IMR-90 (cell line): Measurements from ENCODE around the gene PTPRF. TPM values are rescaled to one million over a fixed set of nuclear protein-coding genes. Genes with fewer than 3 reads are reported as not detected.

Source experiments
- ATAC-seq: fragments of 200-7000 bp; cut with Tn5 transposase; 2 replicates; pipeline ENCODE4 v1.9.1; 2020; ENCODE audit warnings: low read depth, mild to moderate bottlenecking, moderate library complexity
- BruUV-seq: library from RNA; stranded (reverse); fragments of 400-500 nt; replicated peaks from 2 replicates; lab custom pipeline; 2021; lab: Mats Ljungman, UMichigan
- CTCF ChIA-PET: fragments of 300-600 bp; formaldehyde crosslinking; extraction: SDS; loops from one replicate; lab custom pipeline; 2021; ENCODE audit warnings: antibody characterized with exemption; lab: Yijun Ruan, JAX
- POLR2A ChIA-PET: fragments of 300-600 bp; sonication (Branson Sonifier 250); formaldehyde crosslinking; loops from one replicate; lab custom pipeline; 2022; ENCODE audit warnings: antibody characterized with exemption; ENCODE audit not compliant: unreplicated experiment; lab: Charles Lee
- DNase-seq: peaks from one replicate; pipeline ENCODE4 v3.0.0; 2013
- H2AFZ ChIP-seq: replicated peaks from 2 replicates; pipeline ENCODE3; 2013; ENCODE audit warnings: low read length, mild to moderate bottlenecking; ENCODE audit not compliant: poor library complexity
- H2AK5ac ChIP-seq: 2 replicates; pipeline ENCODE4 v1.6.1; 2013; ENCODE audit warnings: low read depth, low read length, inconsistent platforms
- H2AK9ac ChIP-seq: replicated peaks from 2 replicates; pipeline ENCODE3; 2013; ENCODE audit warnings: mild to moderate bottlenecking, low read depth, low read length, moderate library complexity; ENCODE audit not compliant: poor library complexity
- H2BK120ac ChIP-seq: 2 replicates; pipeline ENCODE4 v1.6.1; 2013; ENCODE audit warnings: low read depth, low read length, inconsistent platforms
- H2BK15ac ChIP-seq: 3 replicates; pipeline ENCODE4 v1.6.1; 2013; ENCODE audit warnings: low read depth, low read length, inconsistent platforms
- H2BK20ac ChIP-seq: 2 replicates; pipeline ENCODE4 v1.6.1; 2013; ENCODE audit warnings: low read depth, mild to moderate bottlenecking, inconsistent platforms, low read length, moderate library complexity
- H2BK5ac ChIP-seq: 2 replicates; pipeline ENCODE4 v1.6.1; 2013; ENCODE audit warnings: mild to moderate bottlenecking, low read depth, low read length, inconsistent platforms; ENCODE audit not compliant: poor library complexity, severe bottlenecking
- H3K14ac ChIP-seq: replicated peaks from 2 replicates; pipeline ENCODE4 v1.6.1; 2013; ENCODE audit warnings: low read depth, low read length, inconsistent platforms
- H3K18ac ChIP-seq: 2 replicates; pipeline ENCODE4 v1.6.1; 2013; ENCODE audit warnings: low read depth, low read length, control low read depth
- H3K23ac ChIP-seq: 2 replicates; pipeline ENCODE4 v1.6.1; 2013; ENCODE audit warnings: low read depth, low read length, inconsistent platforms
- H3K27ac ChIP-seq: 2 replicates; pipeline ENCODE4 v1.5.1; 2013; ENCODE audit warnings: mild to moderate bottlenecking, control low read depth, low read length; ENCODE audit not compliant: insufficient read depth
- H3K27me3 ChIP-seq: 2 replicates; pipeline ENCODE4 v1.6.1; 2013; ENCODE audit warnings: low read length; ENCODE audit not compliant: control insufficient read depth, insufficient read depth
- H3K36me3 ChIP-seq: 2 replicates; pipeline ENCODE4 v1.6.1; 2013; ENCODE audit warnings: low read length, mixed read lengths; ENCODE audit not compliant: control insufficient read depth, insufficient read depth
- H3K4ac ChIP-seq: 2 replicates; pipeline ENCODE4 v1.6.1; 2013; ENCODE audit warnings: low read depth, low read length, inconsistent platforms
- H3K4me1 ChIP-seq: 2 replicates; pipeline ENCODE4 v1.6.1; 2013; ENCODE audit warnings: low read length, mixed read lengths; ENCODE audit not compliant: control insufficient read depth, insufficient read depth
- H3K4me2 ChIP-seq: 2 replicates; pipeline ENCODE4 v1.6.1; 2013; ENCODE audit warnings: low read depth, mild to moderate bottlenecking, control low read depth, low read length, moderate library complexity
- H3K4me3 ChIP-seq: 2 replicates; pipeline ENCODE4 v1.5.1; 2013; ENCODE audit warnings: low read depth, mild to moderate bottlenecking, control low read depth, low read length, moderate library complexity; ENCODE audit not compliant: insufficient read depth
- H3K56ac ChIP-seq: 2 replicates; pipeline ENCODE4 v1.6.1; 2013; ENCODE audit warnings: low read length, inconsistent platforms; ENCODE audit not compliant: insufficient read depth; ENCODE audit errors: extremely low read depth
- H3K79me1 ChIP-seq, 2 experiments: 2 replicates each; pipeline ENCODE4 v1.6.1; 2013; ENCODE audit warnings: low read length in 2 of 2, inconsistent platforms in 1 of 2, low read depth in 1 of 2
- H3K9ac ChIP-seq: 2 replicates; pipeline ENCODE4 v1.6.1; 2013; ENCODE audit warnings: low read depth, low read length, control low read depth
- H3K9me1 ChIP-seq: 2 replicates; pipeline ENCODE4 v1.6.1; 2013; ENCODE audit warnings: low read length, inconsistent platforms; ENCODE audit not compliant: insufficient read depth
- H3K9me3 ChIP-seq: 2 replicates; pipeline ENCODE4 v1.6.1; 2013; ENCODE audit warnings: low read length; ENCODE audit not compliant: control insufficient read depth, insufficient read depth
- H4K20me1 ChIP-seq: 2 replicates; pipeline ENCODE4 v1.6.1; 2013; ENCODE audit warnings: low read length, inconsistent platforms; ENCODE audit not compliant: insufficient read depth
- H4K5ac ChIP-seq: 2 replicates; pipeline ENCODE4 v1.6.1; 2013; ENCODE audit warnings: mild to moderate bottlenecking, low read depth, low read length, control low read depth
- H4K8ac ChIP-seq, 2 experiments: 2 replicates each; pipeline ENCODE4 v1.6.1; 2013; ENCODE audit warnings: low read depth in 2 of 2, low read length in 2 of 2, control low read depth in 1 of 2, inconsistent platforms in 1 of 2
- H4K91ac ChIP-seq: 2 replicates; pipeline ENCODE4 v1.6.1; 2013; ENCODE audit warnings: low read depth, low read length, inconsistent platforms; ENCODE audit not compliant: insufficient read depth
- FOS ChIP-seq: fragments of 150-350 bp; IDR thresholded peaks from 2 replicates; pipeline ENCODE4 v1.6.1; 2016; ENCODE audit warnings: low read depth, low read length
- RCOR1 ChIP-seq: IDR thresholded peaks from 2 replicates; pipeline ENCODE4 v1.6.1; 2012; ENCODE audit warnings: mild to moderate bottlenecking, low read length, improper control_type of control experiment; ENCODE audit not compliant: insufficient replicate concordance
- WGBS, 2 experiments: methylation state at CpG; one replicate each; pipeline versions ENCODE4 v1.1.5 to v1.1.7; 2013; ENCODE audit warnings: missing lambda C conversion rate in 2 of 2; ENCODE audit not compliant: insufficient read length in 1 of 2; ENCODE audit errors: extremely low coverage in 2 of 2; 5-methylcytosine and 5-hydroxymethylcytosine counted together
- dilution Hi-C: fragments of 300-500 bp; cut with HindIII; formaldehyde crosslinking; loops from one replicate; pipeline ENCODE4 v1.14.3; 2018; ENCODE audit warnings: low sequenced_read_pairs; ENCODE audit not compliant: unreplicated experiment
- in situ Hi-C: fragments of 300-500 bp; cut with MboI; formaldehyde crosslinking; loops from 3 replicates; pipeline ENCODE4 v1.14.3; 2019; ENCODE audit warnings: low sequenced_read_pairs, inconsistent platforms, mixed read lengths
- intact Hi-C: fragments of 100-400 bp; cut with micrococcal nuclease; formaldehyde crosslinking; loops from 2 replicates; pipeline ENCODE4 v1.10.0; 2022
- polyA plus RNA-seq, 3 experiments: library from polyadenylated mRNA; depleted of rRNA; stranded (reverse); fragments of >200 nt; gene quantifications; 2 replicates each; pipeline ENCODE4 v1.2.3, GENCODE V29; 2012; ENCODE audit warnings: low replicate concordance in 1 of 3
- total RNA-seq: library from RNA; depleted of rRNA; stranded (reverse); fragments of >200 nt; gene quantifications from 2 replicates; pipeline ENCODE4 v1.2.3, GENCODE V29; 2012

The PTPRF gene
- total and polyA plus RNA-seq, 2 of the 4 experiments (the other 2 are of a cell fraction), result 25.8 to 92.3 TPM

DNA sequence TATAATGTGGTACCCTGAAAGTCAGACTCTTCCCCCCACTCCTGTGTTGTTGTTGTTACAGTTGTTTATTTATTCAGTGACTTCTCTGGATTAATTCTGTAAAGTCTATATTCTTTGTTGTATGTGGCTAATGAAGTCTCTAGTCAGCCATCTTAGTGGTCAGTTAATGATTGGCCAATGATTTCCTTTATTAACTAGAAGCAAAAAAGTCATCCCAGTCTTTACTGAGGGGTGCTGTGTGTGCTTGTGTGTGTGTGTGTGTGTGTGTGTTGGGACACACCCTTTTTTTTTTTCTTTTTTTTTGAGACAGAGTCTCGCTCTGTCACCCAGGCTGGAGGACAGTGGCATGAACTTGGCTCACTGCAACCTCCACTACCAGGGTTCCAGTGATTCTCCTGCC lies 39.6 kb upstream of the PTPRF start:
- Histone ChIP-seq H4K5ac (no peak overlapping the region), H3K18ac (no peak overlapping the region), H3K4me2 (no peak overlapping the region), H3K23ac (no peak overlapping the region), H3K4me1 (peaks cover 6% of the 10 kb centered on the region), H4K8ac (no peak overlapping the region), H3K56ac (no peak overlapping the region), H2BK5ac (no peak overlapping the region), H2AK9ac (no peak overlapping the region), H2BK15ac (no peak overlapping the region), H3K4ac (no peak overlapping the region), H3K36me3 (no peaks in the 10 kb centered on the region), H2AK5ac (no peak overlapping the region), H3K27ac (no peak overlapping the region), H4K91ac (no peak overlapping the region), H3K9ac (no peak overlapping the region), H3K79me1 (no peaks in the 10 kb centered on the region), H3K27me3 (no peaks in the 10 kb centered on the region), H3K14ac (no peak overlapping the region), H4K20me1 (no peaks in the 10 kb centered on the region), H2BK120ac (no peak overlapping the region), H2AFZ (no peak overlapping the region), H2BK20ac (no peak overlapping the region), H3K9me3 (peaks cover 8% of the 10 kb centered on the region), H3K4me3 (no peak overlapping the region), H3K9me1 (no peaks in the 10 kb centered on the region)
- DNase-seq, result no peak
- dilution Hi-C loops, result no loop called here
- no CpG with 5 or more reads among the region's 1 CpG for WGBS, 2 experiments
- ChIA-PET CTCF (interaction anchor here (0.7 kb wide), 1 partner anchor 24 kb away, joined by 5 read pairs; no protein-coding TSS in a partner anchor), POLR2A (no interaction called here)
- no TSS peak for BruUV-seq
- no peak for ATAC-seq
- intact Hi-C loops, result no loop called here
- in situ Hi-C loops, result no loop called here
- TF ChIP-seq RCOR1, result no peak
- no peak for TF ChIP-seq FOS
